ENCODE results near the gene DLGAP1. TPM values are rescaled to one million over a fixed set of nuclear protein-coding genes. Genes with fewer than 3 reads are reported as not detected.

Gene DLGAP1
- total and polyA plus RNA-seq, 2 donors (not counting 1 experiment from before 2014, with no cell fraction given), result 0.07 to 0.61 TPM

- Mint-ChIP-seq H3K27ac (no peak overlapping the region), H3K27me3 (peaks cover 25% of the 10 kb centered on the region), H3K9me3 (ENCODE audit: insufficient read depth) (no peaks in the 10 kb centered on the region), H3K4me1 (no peaks in the 10 kb centered on the region), H3K4me3 (no peak overlapping the region)
- Histone ChIP-seq H3K27me3 (replicated peaks in 1 of 4; ENCODE audit: control extremely low read depth in 1 of 4, control insufficient read depth in 3 of 4, insufficient read depth in 4 of 4, low read length in 3 of 4) (peaks cover 0 to 9% (median 0%) of the 10 kb centered on the region in 4 experiments), H2AFZ (ENCODE audit: insufficient read depth, low read depth, low read length, poor library complexity, severe bottlenecking) (no peak overlapping the region), H3K36me3 (replicated peaks in 1 of 2; ENCODE audit: control extremely low read depth in 1 of 2, control insufficient read depth in 1 of 2, extremely low read depth in 1 of 2, insufficient read depth in 2 of 2, low read length in 1 of 2) (no peaks in the 10 kb centered on the region), H3K9me3 (ENCODE audit: control extremely low read depth in 1 of 3, control insufficient read depth in 2 of 3, insufficient read depth in 1 of 3, low read length in 2 of 3) (no peaks in the 10 kb centered on the region), H3K27ac (ENCODE audit: low read length in 2 of 2) (no peak overlapping the region), H3K4me2 (replicated peaks; ENCODE audit: low read depth, low read length, poor library complexity, severe bottlenecking) (no peak overlapping the region), H3K79me2 (ENCODE audit: control insufficient read depth, insufficient read depth, low read length) (no peaks in the 10 kb centered on the region), H3K9ac (ENCODE audit: low read length) (no peak overlapping the region), H3K4me1 (ENCODE audit: control insufficient read depth in 2 of 2, insufficient read depth in 2 of 2, low read length in 2 of 2) (no peaks in the 10 kb centered on the region), H4K20me1 (ENCODE audit: control insufficient read depth, insufficient read depth, low read length, poor library complexity, severe bottlenecking) (no peaks in the 10 kb centered on the region), H3K4me3 (ENCODE audit: control extremely low read depth in 1 of 5, extremely low read depth in 1 of 5, insufficient read depth in 1 of 5, low read depth in 2 of 5, low read length in 4 of 5) (no peak overlapping the region)
- 29% methylated on average over 4 of the region's 8 CpGs for WGBS (ENCODE audit: insufficient coverage)
- ChIA-PET CTCF (no interaction called here), POLR2A (no interaction called here)
- intact Hi-C loops (cut with micrococcal nuclease), result no loop called here
- no peak for DNase-seq
- no peak for TF ChIP-seq EZH2 (IDR thresholded peaks at IDR 0.05; ENCODE audit: borderline replicate concordance, insufficient read depth, low read depth, low read length, poor library complexity, severe bottlenecking)
- no peak for TF ChIP-seq CTCF (IDR thresholded peaks at IDR 0.05)
- ATAC-seq (ENCODE audit: low read depth), result no peak
Measured at GRCh38 chr18:4004183-4004829, 450.8 kb downstream of the DLGAP1 start.

GRCh38 chr18:3998698-3999333, 456.3 kb downstream of the DLGAP1 start:
- no peaks in the 10 kb centered on the region for H3K4me1 ChIP-seq (ENCODE audit: control insufficient read depth in 2 of 2, insufficient read depth in 2 of 2, low read length in 2 of 2)
- H3K9ac ChIP-seq (ENCODE audit: low read length), result no peak overlapping the region
- Mint-ChIP-seq H3K9me3 (ENCODE audit: insufficient read depth) (no peaks in the 10 kb centered on the region), H3K4me3 (no peak overlapping the region), H3K27ac (no peak overlapping the region), H3K27me3 (peaks cover 9% of the 10 kb centered on the region), H3K4me1 (no peaks in the 10 kb centered on the region)
- intact Hi-C loops (cut with micrococcal nuclease), result no loop called here
- H3K4me2 ChIP-seq (replicated peaks; ENCODE audit: low read depth, low read length, poor library complexity, severe bottlenecking), result no peak overlapping the region
- no peak overlapping the region for H3K27ac ChIP-seq (ENCODE audit: low read length in 2 of 2)
- no peak overlapping the region for H2AFZ ChIP-seq (ENCODE audit: insufficient read depth, low read depth, low read length, poor library complexity, severe bottlenecking)
- CTCF ChIA-PET, result interaction anchor here (1.0 to 1.3 kb wide), 2 partner anchors 8 to 701 kb away, joined by 3 read pairs; no protein-coding TSS in a partner anchor
- H3K9me3 ChIP-seq (ENCODE audit: control extremely low read depth in 1 of 3, control insufficient read depth in 2 of 3, insufficient read depth in 1 of 3, low read length in 2 of 3), result no peaks in the 10 kb centered on the region
- ATAC-seq (ENCODE audit: low read depth) (no peak), DNase-seq (peak; percentile 14)
- no peaks in the 10 kb centered on the region for H3K79me2 ChIP-seq (ENCODE audit: control insufficient read depth, insufficient read depth, low read length)
- peaks cover 0 to 4% (median 0%) of the 10 kb centered on the region in 4 experiments for H3K27me3 ChIP-seq (replicated peaks in 1 of 4; ENCODE audit: control extremely low read depth in 1 of 4, control insufficient read depth in 3 of 4, insufficient read depth in 4 of 4, low read length in 3 of 4)
- WGBS (ENCODE audit: insufficient coverage), result no CpG with 5 or more reads among the region's 4 CpGs
- TF ChIP-seq EZH2 (IDR thresholded peaks at IDR 0.05; ENCODE audit: borderline replicate concordance, insufficient read depth, low read depth, low read length, poor library complexity, severe bottlenecking), result no peak
- peak; percentile 64 for TF ChIP-seq CTCF (IDR thresholded peaks at IDR 0.05)
- POLR2A ChIA-PET, result no interaction called here
- no peaks in the 10 kb centered on the region for H4K20me1 ChIP-seq (ENCODE audit: control insufficient read depth, insufficient read depth, low read length, poor library complexity, severe bottlenecking)
- no peaks in the 10 kb centered on the region for H3K36me3 ChIP-seq (replicated peaks in 1 of 2; ENCODE audit: control extremely low read depth in 1 of 2, control insufficient read depth in 1 of 2, extremely low read depth in 1 of 2, insufficient read depth in 2 of 2, low read length in 1 of 2)
- H3K4me3 ChIP-seq (ENCODE audit: control extremely low read depth in 1 of 5, extremely low read depth in 1 of 5, insufficient read depth in 1 of 5, low read depth in 2 of 5, low read length in 4 of 5), result no peak overlapping the region
